MCF 10A (cell line): Measurements from ENCODE around the gene SDK1. TPM values are rescaled to one million over a fixed set of nuclear protein-coding genes. Genes with fewer than 3 reads are reported as not detected.

Experiments used
- BruUV-seq: library from RNA; stranded (reverse); fragments of 400-500 nt; replicated peaks from 2 replicates; lab custom pipeline; 2021; lab: Mats Ljungman, UMichigan
- CTCF ChIA-PET: fragments of 300-600 bp; sonication (Branson Sonifier 250); formaldehyde crosslinking; extraction: SDS; loops from one replicate; lab custom pipeline; 2021; ENCODE audit warnings: antibody characterized with exemption, inconsistent platforms; lab: Yijun Ruan, JAX
- POLR2A ChIA-PET: fragments of 300-600, 350-650 bp; sonication (Branson Sonifier 250); formaldehyde crosslinking; extraction: SDS; loops from one replicate; lab custom pipeline; 2020; ENCODE audit warnings: antibody characterized with exemption, inconsistent platforms; lab: Yijun Ruan, JAX
- DNase-seq: peaks from one replicate; pipeline ENCODE4 v3.0.0-alpha.2; 2018; ENCODE audit not compliant: unreplicated experiment
- H3K27ac Mint-ChIP-seq: one replicate; pipeline ENCODE4 v1.8.0; 2022; ENCODE audit warnings: mild to moderate bottlenecking, low read depth, mixed read lengths; ENCODE audit not compliant: unreplicated experiment
- H3K27me3 Mint-ChIP-seq: one replicate; pipeline ENCODE4 v1.8.0; 2022; ENCODE audit warnings: mixed read lengths; ENCODE audit not compliant: insufficient read depth, unreplicated experiment
- H3K36me3 Mint-ChIP-seq: one replicate; pipeline ENCODE4 v1.8.0; 2022; ENCODE audit warnings: mild to moderate bottlenecking, moderate library complexity, mixed read lengths; ENCODE audit not compliant: insufficient read depth, unreplicated experiment
- H3K4me1 Mint-ChIP-seq: one replicate; pipeline ENCODE4 v1.8.0; 2022; ENCODE audit warnings: mixed read lengths; ENCODE audit not compliant: insufficient read depth, unreplicated experiment
- H3K4me3 Mint-ChIP-seq: one replicate; pipeline ENCODE4 v1.8.0; 2022; ENCODE audit warnings: mild to moderate bottlenecking, moderate library complexity, mixed read lengths; ENCODE audit not compliant: unreplicated experiment
- H3K9me3 Mint-ChIP-seq: one replicate; pipeline ENCODE4 v1.8.0; 2022; ENCODE audit warnings: mixed read lengths; ENCODE audit not compliant: unreplicated experiment
- CTCF ChIP-seq: fragments of 200-600 bp; IDR thresholded peaks from one replicate; pipeline ENCODE4 v1.8.0; 2022; ENCODE audit warnings: antibody characterized with exemption, mild to moderate bottlenecking; ENCODE audit not compliant: unreplicated experiment
- intact Hi-C: fragments of 100-400 bp; cut with micrococcal nuclease; formaldehyde crosslinking; loops from 2 replicates; pipeline ENCODE4 v1.14.1; 2022
- total RNA-seq: library from RNA; stranded (reverse); gene quantifications from 2 replicates; pipeline ENCODE4 v1.2.3, GENCODE V29; 2022

The SDK1 gene
- total RNA-seq, 1 experiment from 2014 or later, result 3.3 TPM

- CTCF ChIA-PET, result interaction anchor here (0.5 to 0.9 kb wide), 3 partner anchors 113 to 224 kb away, joined by 3 to 4 read pairs (median 4); no protein-coding TSS in a partner anchor
- BruUV-seq, result no TSS peak
- intact Hi-C loops, result no loop called here
Observed at GRCh38 chr7:3560495-3560894, 259.4 kb downstream of the SDK1 start.

GRCh38 chr7:3561932-3562331, 260.9 kb downstream of the SDK1 start:
- intact Hi-C loops, result no loop called here
- Mint-ChIP-seq H3K36me3 (no peaks in the 10 kb centered on the region), H3K27ac (peak overlapping the region; percentile 75), H3K4me1 (peaks cover 13% of the 10 kb centered on the region), H3K9me3 (peaks cover 6% of the 10 kb centered on the region), H3K4me3 (no peak overlapping the region), H3K27me3 (no peaks in the 10 kb centered on the region)
- no peak for TF ChIP-seq CTCF
- ChIA-PET CTCF (interaction anchor here (0.6 to 1.1 kb wide), 2 partner anchors 108 to 675 kb away, joined by 3 read pairs; no protein-coding TSS in a partner anchor), POLR2A (interaction anchor here (1.0 to 1.2 kb wide), 2 partner anchors 10 to 122 kb away, joined by 3 read pairs; no protein-coding TSS in a partner anchor)
- no TSS peak for BruUV-seq
- peak; percentile 24 for DNase-seq

More at GRCh38 chr7:3560495-3560894, 259.4 kb downstream of the SDK1 start:
- Mint-ChIP-seq H3K27me3 (no peaks in the 10 kb centered on the region), H3K9me3 (peaks cover 8% of the 10 kb centered on the region), H3K4me1 (peaks cover 13% of the 10 kb centered on the region), H3K27ac (peak overlapping the region; percentile 75), H3K36me3 (no peaks in the 10 kb centered on the region), H3K4me3 (no peak overlapping the region)
- POLR2A ChIA-PET, result no interaction called here
- DNase-seq, result no peak
- no peak for TF ChIP-seq CTCF

- no peak for DNase-seq
- no peaks in the 10 kb centered on the region for H3K36me3 Mint-ChIP-seq
- no TSS peak for BruUV-seq
- no peak overlapping the region for H3K27ac Mint-ChIP-seq
- no peaks in the 10 kb centered on the region for H3K27me3 Mint-ChIP-seq
- POLR2A ChIA-PET, result interaction anchor here (0.6 to 1.2 kb wide), 3 partner anchors 12 to 75 kb away, joined by 3 to 5 read pairs (median 4); no protein-coding TSS in a partner anchor
- H3K4me3 Mint-ChIP-seq, result no peak overlapping the region
- no peak for TF ChIP-seq CTCF
- CTCF ChIA-PET, result interaction anchor here (1.4 kb wide), 1 partner anchor 11 kb away, joined by 5 read pairs; no protein-coding TSS in a partner anchor
- intact Hi-C loops, result no loop called here
- peaks cover 13% of the 10 kb centered on the region for H3K4me1 Mint-ChIP-seq
- H3K9me3 Mint-ChIP-seq, result peaks cover 6% of the 10 kb centered on the region
Observed at GRCh38 chr7:3564231-3564630, 263.2 kb downstream of the SDK1 start.

- Mint-ChIP-seq H3K4me1 (no peaks in the 10 kb centered on the region), H3K4me3 (no peak overlapping the region), H3K9me3 (no peaks in the 10 kb centered on the region), H3K36me3 (no peaks in the 10 kb centered on the region), H3K27me3 (no peaks in the 10 kb centered on the region), H3K27ac (no peak overlapping the region)
- BruUV-seq, result no TSS peak
- DNase-seq, result no peak
- intact Hi-C loops, result no loop called here
- CTCF ChIA-PET, result no interaction called here
- TF ChIP-seq CTCF, result no peak
- POLR2A ChIA-PET, result interaction anchor here (1.4 kb wide), 1 partner anchor 16 kb away, joined by 7 read pairs; no protein-coding TSS in a partner anchor
Observed at GRCh38 chr7:3568516-3568915, 267.5 kb downstream of the SDK1 start.
